Prostate gland (tissue), 2 donors: Measurements from ENCODE around the gene SCOC.

Source experiments
- CTCF ChIP-seq, 4 experiments: fragments of 200-600 bp in 2 of 4; fragments of 450-650 bp in 2 of 4; sonication (generic) in 2 of 4; IDR thresholded peaks; 1 replicate in 3 of 4; 2 replicates in 1 of 4; pipeline ENCODE4 v1.5.1; 2016 to 2019; ENCODE audit warnings: antibody characterized with exemption in 4 of 4, mild to moderate bottlenecking in 2 of 4, moderate library complexity in 2 of 4
- POLR2A ChIP-seq: fragments of 450-650 bp; IDR thresholded peaks from one replicate; pipeline ENCODE4 v1.6.1; 2016; ENCODE audit warnings: antibody characterized with exemption, mild to moderate bottlenecking

GRCh38 chr4:140373328-140374129, at the start of gene SCOC:
- TF ChIP-seq POLR2A (peak; percentile 53), CTCF (IDR thresholded peaks at IDR 0.05) (no peak)
